IPS-11a (cell line): Measurements from ENCODE around the gene ZC3HAV1.
"Not testable (repeated sequence)": the region's sequence is repeated elsewhere in the genome, so short reads cannot be mapped to it uniquely, and the experiment has no call there.

Experiments
- H3K4me3 ChIP-seq: one replicate; pipeline ENCODE4 v1.5.1; 2013; ENCODE audit warnings: low read depth, low read length, control low read depth

ZC3HAV1 gene

GRCh38 chr7:139026551-139026950, 83.0 kb downstream of the ZC3HAV1 start:
- H3K4me3 ChIP-seq, result no peak overlapping the region

GRCh38 chr7:139025861-139026260, 83.7 kb downstream of the ZC3HAV1 start:
- H3K4me3 ChIP-seq, result not testable (repeated sequence)

- H3K4me3 ChIP-seq, result no peak overlapping the region
These were observed 86.4 kb downstream of the ZC3HAV1 start for GRCh38 chr7:139023076-139023475.

- H3K4me3 ChIP-seq, result no peak overlapping the region
These were observed 87.2 kb downstream of the ZC3HAV1 start for GRCh38 chr7:139022286-139022685.

DNA sequence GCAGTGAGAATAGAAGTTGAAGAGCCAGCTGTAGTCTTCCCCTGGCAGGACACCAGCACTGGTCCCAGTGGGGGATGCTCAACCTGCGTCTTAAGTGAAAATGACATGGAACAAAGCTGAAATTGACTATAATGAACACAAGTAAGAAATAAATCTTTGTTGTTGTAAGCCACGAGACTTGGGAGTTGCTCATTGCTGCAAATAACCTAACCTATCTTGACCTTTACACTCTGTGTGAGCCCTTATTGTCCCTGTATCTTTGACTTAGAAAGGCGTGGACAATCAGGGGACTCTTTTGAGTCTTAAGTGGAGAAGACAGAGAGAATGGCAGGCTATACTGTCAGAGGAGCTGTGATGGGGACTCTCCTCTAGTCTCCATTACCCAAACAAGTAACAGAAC, 90.6 kb downstream of the ZC3HAV1 start:
- no peak overlapping the region for H3K4me3 ChIP-seq

DNA sequence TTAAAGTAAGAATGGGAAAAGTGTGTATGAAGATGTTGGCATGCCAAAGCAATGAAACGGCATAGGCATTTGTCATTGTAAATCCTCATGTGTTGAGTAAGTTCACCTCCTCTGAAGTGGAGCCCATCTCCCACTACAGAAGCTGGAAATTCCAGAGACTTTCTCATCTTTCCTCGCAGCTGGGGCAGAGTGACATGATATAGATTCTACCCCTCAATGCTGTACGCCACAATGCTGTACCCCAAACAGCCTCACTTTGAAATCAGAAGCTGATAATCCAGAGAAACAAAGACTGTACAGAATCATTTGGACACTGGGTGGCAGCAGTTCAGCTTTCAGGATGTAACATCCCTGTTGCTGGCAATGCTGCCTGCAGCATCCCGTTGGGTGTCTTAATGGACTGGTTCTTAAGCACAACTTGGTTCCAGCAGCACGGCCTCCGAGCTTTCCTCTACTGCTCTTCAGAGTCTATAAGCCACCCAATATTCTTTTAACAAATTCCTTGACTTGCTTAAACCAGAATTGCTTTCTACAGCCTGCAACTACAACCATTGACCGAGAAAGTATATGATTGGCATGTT, 92.5 kb downstream of the ZC3HAV1 start:
- H3K4me3 ChIP-seq, result no peak overlapping the region

DNA sequence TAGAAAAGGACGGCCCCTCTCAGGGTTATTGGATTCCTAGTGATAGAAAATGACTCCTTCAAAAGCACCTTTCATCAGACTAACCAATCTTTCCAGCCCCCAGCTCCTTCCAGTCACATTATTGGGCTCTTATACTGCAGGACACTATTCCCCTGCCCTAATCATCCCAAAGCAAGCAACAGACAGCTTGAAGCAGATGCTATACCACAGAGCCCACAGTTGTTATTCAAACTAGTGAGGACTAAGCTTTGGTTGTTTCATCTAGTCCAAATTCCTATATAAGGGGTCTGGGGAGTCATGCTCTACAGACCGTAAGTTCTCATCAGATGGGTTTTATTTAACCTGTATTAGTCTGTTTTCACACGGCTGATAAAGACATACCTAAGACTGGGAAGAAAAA, 98.1 kb downstream of the ZC3HAV1 start:
- H3K4me3 ChIP-seq, result no peak overlapping the region

DNA sequence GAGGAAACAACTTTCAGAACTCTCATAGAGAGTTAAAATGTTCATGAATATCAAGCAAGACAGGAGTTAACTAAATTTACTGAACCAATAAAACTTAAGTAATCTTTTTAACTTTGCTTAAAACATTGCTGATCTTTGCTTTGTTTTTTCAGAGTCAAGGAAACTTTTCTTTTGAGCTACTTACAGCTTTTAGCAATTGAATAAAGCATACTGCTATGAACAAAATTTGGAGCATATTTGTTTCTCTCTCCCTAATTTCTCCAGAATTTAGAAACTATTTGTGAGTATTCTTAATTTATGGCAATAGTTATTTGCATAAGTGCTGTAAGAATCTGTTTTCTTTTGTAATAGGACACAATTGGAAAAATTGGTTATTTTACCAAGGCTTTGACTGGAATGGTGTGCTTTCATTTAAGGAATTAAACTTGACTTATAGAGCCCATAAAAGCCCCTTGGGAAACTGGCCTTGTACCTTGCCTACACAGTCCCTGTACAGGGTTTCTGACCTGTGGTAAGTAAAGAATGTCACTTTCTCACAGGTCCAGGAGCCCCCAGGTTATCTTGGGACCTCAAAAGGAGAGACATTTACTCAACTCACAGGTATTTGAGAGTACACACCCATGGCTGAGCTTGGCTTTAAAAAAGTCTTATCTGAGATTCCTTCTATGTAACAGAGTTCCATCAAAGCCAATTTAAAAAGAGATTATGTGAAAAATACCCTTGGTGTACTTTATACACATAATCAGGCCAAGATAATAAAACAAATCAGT, 105.0 kb downstream of the ZC3HAV1 start:
- H3K4me3 ChIP-seq, result no peak overlapping the region

DNA sequence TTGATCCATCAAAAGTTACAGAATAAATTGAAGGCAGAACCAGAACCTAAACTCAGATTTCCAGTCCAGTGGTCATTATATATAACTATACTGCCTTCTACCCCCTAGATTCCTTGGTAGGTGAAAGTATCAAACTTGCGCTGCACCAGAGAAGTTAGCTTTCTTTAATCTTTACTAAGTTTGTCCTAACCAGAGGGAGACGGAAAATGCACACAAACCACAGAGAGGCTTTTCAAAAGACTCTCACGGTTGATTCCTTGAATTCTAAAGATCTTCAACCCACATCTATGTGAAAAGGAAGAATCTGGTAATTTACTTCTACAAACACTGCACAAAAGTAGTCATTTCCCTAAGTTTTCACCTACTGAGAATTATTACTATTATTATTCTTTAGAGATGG, 110.1 kb downstream of the ZC3HAV1 start:
- H3K4me3 ChIP-seq, result no peak overlapping the region
